Astrocyte of the spinal cord (primary cell): ENCODE results near the gene CDRT4.

Experiments
- DNase-seq: peaks from one replicate; pipeline ENCODE4 v3.0.0; 2011; ENCODE audit warnings: low read depth, low spot score
- H3K4me3 ChIP-seq: 2 replicates; pipeline ENCODE4 v1.5.1; 2011; ENCODE audit warnings: low read depth, mild to moderate bottlenecking, low read length, moderate library complexity
- in situ Hi-C: cut with HindIII; loops from 2 replicates; pipeline ENCODE4 v1.10.0; 2017; ENCODE audit warnings: low sequenced_read_pairs
- TF ChIP-seq, protein P1 (sequence below): IDR thresholded peaks from 2 replicates; pipeline ENCODE4 v1.5.1; 2012; ENCODE audit warnings: low read depth, mild to moderate bottlenecking, low read length, inconsistent platforms

Gene CDRT4

DNA sequence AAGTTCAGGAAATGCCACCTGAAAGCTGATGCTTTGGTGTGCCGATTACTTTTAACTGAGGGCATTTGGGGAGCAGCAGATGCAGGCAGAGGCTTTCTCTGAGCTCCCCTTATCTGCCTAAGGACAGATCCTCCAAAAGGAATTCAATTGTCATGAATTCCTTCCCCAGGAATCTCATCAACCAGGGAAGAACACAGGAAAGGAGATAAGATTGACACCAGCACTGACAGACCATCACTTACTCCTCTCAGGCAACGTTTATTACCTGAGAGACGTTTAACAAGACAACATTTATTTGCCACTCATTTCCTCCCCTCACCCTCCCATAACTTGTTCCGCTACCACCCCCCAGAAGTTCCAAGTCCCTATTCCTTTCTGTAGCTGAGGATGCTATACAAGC is 17.6 kb upstream of the CDRT4 start:
- no peak overlapping the region for H3K4me3 ChIP-seq
- in situ Hi-C loops = no loop called here
- TF ChIP-seq, protein P1, sequence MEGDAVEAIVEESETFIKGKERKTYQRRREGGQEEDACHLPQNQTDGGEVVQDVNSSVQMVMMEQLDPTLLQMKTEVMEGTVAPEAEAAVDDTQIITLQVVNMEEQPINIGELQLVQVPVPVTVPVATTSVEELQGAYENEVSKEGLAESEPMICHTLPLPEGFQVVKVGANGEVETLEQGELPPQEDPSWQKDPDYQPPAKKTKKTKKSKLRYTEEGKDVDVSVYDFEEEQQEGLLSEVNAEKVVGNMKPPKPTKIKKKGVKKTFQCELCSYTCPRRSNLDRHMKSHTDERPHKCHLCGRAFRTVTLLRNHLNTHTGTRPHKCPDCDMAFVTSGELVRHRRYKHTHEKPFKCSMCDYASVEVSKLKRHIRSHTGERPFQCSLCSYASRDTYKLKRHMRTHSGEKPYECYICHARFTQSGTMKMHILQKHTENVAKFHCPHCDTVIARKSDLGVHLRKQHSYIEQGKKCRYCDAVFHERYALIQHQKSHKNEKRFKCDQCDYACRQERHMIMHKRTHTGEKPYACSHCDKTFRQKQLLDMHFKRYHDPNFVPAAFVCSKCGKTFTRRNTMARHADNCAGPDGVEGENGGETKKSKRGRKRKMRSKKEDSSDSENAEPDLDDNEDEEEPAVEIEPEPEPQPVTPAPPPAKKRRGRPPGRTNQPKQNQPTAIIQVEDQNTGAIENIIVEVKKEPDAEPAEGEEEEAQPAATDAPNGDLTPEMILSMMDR = no peak
- DNase-seq = no peak

DNA sequence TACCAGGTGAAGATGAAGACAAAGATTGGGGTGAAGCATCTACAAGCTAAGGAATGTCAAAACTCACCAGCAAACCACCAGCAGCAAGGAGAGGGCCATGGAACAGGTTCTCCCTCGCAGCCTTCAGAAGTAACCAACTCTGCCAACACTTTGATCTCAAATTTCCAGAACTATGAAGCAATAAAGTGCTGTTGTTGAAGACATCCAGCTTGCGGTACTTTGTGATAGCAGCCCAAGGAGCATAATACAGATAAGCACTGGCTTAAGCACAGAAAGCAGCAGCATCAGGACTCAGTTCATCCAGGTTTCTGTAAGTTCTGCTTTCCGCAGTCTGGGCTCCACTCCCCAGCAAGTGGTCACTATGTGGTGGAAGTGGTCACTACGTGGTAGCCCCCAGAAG is 16.0 kb upstream of the CDRT4 start:
- in situ Hi-C loops = no loop called here
- TF ChIP-seq, protein P1 = no peak
- H3K4me3 ChIP-seq = no peak overlapping the region
- DNase-seq = no peak

DNA sequence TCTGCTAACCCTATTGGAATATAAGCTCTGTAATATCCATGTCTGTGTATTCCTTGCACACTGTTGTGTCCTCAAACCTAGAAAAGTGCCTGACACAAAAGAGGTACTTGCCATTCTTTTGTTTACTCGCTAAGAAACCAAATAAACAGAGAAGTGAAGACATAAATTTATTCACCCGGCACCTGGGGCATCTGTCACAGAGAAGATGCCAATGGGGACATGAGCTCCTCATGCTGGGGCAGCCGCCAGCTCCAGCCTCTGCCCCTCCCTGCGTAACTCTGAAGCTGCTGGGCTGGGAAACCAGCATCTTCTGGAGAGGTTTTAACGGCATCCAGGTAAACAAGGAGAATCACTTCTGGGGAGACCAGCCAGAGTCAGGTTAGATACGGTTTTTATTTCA is 15.1 kb upstream of the CDRT4 start:
- TF ChIP-seq, protein P1 = no peak
- no peak for DNase-seq
- in situ Hi-C loops = no loop called here
- no peak overlapping the region for H3K4me3 ChIP-seq

- no peak for DNase-seq
- H3K4me3 ChIP-seq = no peak overlapping the region
- TF ChIP-seq, protein P1 = no peak
- in situ Hi-C loops = no loop called here
Measured at GRCh38 chr17:15481481-15481880, 14.1 kb upstream of the CDRT4 start.

DNA sequence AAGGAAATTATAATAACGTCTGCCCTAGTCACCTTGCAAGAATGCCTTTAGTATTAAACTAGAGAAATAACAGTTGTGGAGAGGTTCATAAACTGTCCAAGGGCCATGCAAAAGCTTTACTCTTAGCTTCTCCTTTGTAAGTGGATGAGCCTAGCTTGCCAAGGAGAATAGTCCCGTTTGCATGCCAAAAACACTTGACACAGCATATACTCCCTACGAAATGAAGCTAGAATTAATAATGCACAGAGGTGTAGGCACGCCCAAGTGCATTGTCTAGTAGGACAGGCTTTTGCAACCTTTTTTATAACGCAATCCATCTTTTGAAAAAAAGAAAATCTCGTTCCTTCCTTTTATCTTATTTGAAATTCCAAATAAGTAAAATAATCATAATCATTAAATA is 12.8 kb upstream of the CDRT4 start:
- no peak overlapping the region for H3K4me3 ChIP-seq
- in situ Hi-C loops = no loop called here
- TF ChIP-seq, protein P1 = no peak
- no peak for DNase-seq

DNA sequence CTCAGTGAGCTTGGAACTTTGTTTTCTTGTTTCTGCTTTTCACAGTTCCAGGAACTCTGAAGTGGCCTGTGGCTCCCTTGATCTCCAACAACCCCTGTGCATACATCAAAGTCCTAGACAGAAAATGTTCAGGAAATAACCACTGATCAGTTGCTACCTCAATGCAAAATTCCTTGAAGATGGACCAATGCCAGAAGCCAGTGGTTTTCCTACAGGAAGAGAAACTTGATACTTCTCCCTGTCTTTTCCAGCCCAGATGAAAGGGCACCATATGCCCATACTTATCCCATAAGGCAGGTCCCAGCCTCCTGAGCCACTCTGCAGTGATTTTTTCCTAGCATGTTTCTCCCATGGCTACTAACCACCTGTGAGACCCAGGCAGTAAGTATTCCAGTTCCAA is 12.3 kb upstream of the CDRT4 start:
- peak; percentile 53 for DNase-seq
- in situ Hi-C loops = no loop called here
- TF ChIP-seq, protein P1 = no peak
- no peak overlapping the region for H3K4me3 ChIP-seq

GRCh38 chr17:15478845-15479244 is 11.4 kb upstream of the CDRT4 start:
- in situ Hi-C loops = no loop called here
- H3K4me3 ChIP-seq = no peak overlapping the region
- TF ChIP-seq, protein P1 = no peak
- DNase-seq = no peak
